ENCODE data around the gene DCBLD1. TPM values are rescaled to one million over a fixed set of nuclear protein-coding genes. Genes with fewer than 3 reads are reported as not detected.
A peak's percentile ranks its signal among the peaks of the same experiment; 100 is the strongest.

DCBLD1 gene
- total RNA-seq, 1 experiment from 2014 or later = 11.2 TPM

GRCh38 chr6:117483004-117483644 is 650 bp downstream of the DCBLD1 start (continued):
- TF ChIP-seq ZNF671 (CRISPR knock-in tag; IDR thresholded peaks at IDR 0.05) (no peak), SMAD3 (CRISPR knock-in tag; IDR thresholded peaks at IDR 0.05; ENCODE audit: borderline replicate concordance) (no peak), NR3C1 (CRISPR knock-in tag; conservative IDR thresholded peaks at IDR 0.05; ENCODE audit: low read depth) (no peak), NR2C2 (CRISPR knock-in tag; IDR thresholded peaks at IDR 0.05) (no peak), GABPB1 (CRISPR knock-in tag; IDR thresholded peaks at IDR 0.05) (no peak; the same call in 1 of the 2 replicates), SOX15 (CRISPR knock-in tag; IDR thresholded peaks at IDR 0.05) (no peak), ETV6 (CRISPR knock-in tag; IDR thresholded peaks at IDR 0.05) (peak; percentile 14; the same call in 1 of the 2 replicates), GTF2I (CRISPR knock-in tag; conservative IDR thresholded peaks at IDR 0.05) (no peak)
- TF ChIP-seq, protein P1, sequence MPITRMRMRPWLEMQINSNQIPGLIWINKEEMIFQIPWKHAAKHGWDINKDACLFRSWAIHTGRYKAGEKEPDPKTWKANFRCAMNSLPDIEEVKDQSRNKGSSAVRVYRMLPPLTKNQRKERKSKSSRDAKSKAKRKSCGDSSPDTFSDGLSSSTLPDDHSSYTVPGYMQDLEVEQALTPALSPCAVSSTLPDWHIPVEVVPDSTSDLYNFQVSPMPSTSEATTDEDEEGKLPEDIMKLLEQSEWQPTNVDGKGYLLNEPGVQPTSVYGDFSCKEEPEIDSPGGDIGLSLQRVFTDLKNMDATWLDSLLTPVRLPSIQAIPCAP (CRISPR knock-in tag; IDR thresholded peaks at IDR 0.05) = no peak
- TF ChIP-seq, protein P2, sequence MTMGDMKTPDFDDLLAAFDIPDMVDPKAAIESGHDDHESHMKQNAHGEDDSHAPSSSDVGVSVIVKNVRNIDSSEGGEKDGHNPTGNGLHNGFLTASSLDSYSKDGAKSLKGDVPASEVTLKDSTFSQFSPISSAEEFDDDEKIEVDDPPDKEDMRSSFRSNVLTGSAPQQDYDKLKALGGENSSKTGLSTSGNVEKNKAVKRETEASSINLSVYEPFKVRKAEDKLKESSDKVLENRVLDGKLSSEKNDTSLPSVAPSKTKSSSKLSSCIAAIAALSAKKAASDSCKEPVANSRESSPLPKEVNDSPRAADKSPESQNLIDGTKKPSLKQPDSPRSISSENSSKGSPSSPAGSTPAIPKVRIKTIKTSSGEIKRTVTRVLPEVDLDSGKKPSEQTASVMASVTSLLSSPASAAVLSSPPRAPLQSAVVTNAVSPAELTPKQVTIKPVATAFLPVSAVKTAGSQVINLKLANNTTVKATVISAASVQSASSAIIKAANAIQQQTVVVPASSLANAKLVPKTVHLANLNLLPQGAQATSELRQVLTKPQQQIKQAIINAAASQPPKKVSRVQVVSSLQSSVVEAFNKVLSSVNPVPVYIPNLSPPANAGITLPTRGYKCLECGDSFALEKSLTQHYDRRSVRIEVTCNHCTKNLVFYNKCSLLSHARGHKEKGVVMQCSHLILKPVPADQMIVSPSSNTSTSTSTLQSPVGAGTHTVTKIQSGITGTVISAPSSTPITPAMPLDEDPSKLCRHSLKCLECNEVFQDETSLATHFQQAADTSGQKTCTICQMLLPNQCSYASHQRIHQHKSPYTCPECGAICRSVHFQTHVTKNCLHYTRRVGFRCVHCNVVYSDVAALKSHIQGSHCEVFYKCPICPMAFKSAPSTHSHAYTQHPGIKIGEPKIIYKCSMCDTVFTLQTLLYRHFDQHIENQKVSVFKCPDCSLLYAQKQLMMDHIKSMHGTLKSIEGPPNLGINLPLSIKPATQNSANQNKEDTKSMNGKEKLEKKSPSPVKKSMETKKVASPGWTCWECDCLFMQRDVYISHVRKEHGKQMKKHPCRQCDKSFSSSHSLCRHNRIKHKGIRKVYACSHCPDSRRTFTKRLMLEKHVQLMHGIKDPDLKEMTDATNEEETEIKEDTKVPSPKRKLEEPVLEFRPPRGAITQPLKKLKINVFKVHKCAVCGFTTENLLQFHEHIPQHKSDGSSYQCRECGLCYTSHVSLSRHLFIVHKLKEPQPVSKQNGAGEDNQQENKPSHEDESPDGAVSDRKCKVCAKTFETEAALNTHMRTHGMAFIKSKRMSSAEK (CRISPR knock-in tag; IDR thresholded peaks at IDR 0.05; ENCODE audit: borderline replicate concordance) = no peak
- TF ChIP-seq, protein P3, sequence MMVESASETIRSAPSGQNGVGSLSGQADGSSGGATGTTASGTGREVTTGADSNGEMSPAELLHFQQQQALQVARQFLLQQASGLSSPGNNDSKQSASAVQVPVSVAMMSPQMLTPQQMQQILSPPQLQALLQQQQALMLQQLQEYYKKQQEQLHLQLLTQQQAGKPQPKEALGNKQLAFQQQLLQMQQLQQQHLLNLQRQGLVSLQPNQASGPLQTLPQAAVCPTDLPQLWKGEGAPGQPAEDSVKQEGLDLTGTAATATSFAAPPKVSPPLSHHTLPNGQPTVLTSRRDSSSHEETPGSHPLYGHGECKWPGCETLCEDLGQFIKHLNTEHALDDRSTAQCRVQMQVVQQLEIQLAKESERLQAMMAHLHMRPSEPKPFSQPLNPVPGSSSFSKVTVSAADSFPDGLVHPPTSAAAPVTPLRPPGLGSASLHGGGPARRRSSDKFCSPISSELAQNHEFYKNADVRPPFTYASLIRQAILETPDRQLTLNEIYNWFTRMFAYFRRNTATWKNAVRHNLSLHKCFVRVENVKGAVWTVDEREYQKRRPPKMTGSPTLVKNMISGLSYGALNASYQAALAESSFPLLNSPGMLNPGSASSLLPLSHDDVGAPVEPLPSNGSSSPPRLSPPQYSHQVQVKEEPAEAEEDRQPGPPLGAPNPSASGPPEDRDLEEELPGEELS (CRISPR knock-in tag; IDR thresholded peaks at IDR 0.05) = peak; percentile 72; the same call in 1 of the 2 replicates
- TF ChIP-seq, protein P4, sequence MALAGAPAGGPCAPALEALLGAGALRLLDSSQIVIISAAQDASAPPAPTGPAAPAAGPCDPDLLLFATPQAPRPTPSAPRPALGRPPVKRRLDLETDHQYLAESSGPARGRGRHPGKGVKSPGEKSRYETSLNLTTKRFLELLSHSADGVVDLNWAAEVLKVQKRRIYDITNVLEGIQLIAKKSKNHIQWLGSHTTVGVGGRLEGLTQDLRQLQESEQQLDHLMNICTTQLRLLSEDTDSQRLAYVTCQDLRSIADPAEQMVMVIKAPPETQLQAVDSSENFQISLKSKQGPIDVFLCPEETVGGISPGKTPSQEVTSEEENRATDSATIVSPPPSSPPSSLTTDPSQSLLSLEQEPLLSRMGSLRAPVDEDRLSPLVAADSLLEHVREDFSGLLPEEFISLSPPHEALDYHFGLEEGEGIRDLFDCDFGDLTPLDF (CRISPR knock-in tag; IDR thresholded peaks at IDR 0.05) = no peak

DNA sequence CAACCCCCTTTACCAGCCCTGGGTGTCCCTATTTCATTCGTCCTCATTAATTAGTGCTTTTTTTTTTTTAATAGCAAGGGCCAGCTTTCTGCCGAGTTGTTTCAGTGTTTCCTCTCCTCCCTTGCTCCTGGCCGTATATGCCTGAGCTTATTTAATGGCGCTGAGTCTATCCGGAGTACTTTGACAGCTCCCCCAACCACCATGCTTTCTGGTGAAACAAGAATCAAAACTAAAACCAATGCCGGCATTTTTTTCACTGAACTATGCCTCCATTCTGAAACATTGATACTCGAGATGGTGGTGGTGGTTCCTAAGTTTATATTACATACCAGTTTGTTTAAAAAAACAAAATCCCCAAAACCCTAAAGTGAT is 1.2 kb downstream of the DCBLD1 start:
- CTCF ChIA-PET = interaction anchor here (1.0 to 1.7 kb wide), 6 partner anchors 34 to 357 kb away, joined by 3 to 11 read pairs (median 3); no protein-coding TSS in a partner anchor
- Mint-ChIP-seq H3K9me3 (peaks cover 18% of the 10 kb centered on the region), H3K27ac (peak overlapping the region; percentile 74; the same call in 1 of the 2 replicates), H3K27me3 (ENCODE audit: low read depth) (peaks cover 24% of the 10 kb centered on the region), H3K4me3 (peak overlapping the region; percentile 87), H3K4me1 (peaks cover 37% of the 10 kb centered on the region), H3K36me3 (peaks cover 18% of the 10 kb centered on the region)
- POLR2A ChIA-PET = interaction anchor here (1.1 kb wide), 1 partner anchor 9 kb away, joined by 4 read pairs; no protein-coding TSS in a partner anchor
- TF ChIP-seq, protein P5, sequence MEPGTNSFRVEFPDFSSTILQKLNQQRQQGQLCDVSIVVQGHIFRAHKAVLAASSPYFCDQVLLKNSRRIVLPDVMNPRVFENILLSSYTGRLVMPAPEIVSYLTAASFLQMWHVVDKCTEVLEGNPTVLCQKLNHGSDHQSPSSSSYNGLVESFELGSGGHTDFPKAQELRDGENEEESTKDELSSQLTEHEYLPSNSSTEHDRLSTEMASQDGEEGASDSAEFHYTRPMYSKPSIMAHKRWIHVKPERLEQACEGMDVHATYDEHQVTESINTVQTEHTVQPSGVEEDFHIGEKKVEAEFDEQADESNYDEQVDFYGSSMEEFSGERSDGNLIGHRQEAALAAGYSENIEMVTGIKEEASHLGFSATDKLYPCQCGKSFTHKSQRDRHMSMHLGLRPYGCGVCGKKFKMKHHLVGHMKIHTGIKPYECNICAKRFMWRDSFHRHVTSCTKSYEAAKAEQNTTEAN (CRISPR knock-in tag; IDR thresholded peaks at IDR 0.05) = no peak
- TF ChIP-seq FOXK1 (CRISPR knock-in tag; IDR thresholded peaks at IDR 0.05) (no peak), NR1H2 (CRISPR knock-in tag; IDR thresholded peaks at IDR 0.05) (no peak), ATF6 (CRISPR knock-in tag; IDR thresholded peaks at IDR 0.05) (no peak), ELF4 (CRISPR knock-in tag; IDR thresholded peaks at IDR 0.05; ENCODE audit: low read depth) (no peak)
- TF ChIP-seq, protein P6, sequence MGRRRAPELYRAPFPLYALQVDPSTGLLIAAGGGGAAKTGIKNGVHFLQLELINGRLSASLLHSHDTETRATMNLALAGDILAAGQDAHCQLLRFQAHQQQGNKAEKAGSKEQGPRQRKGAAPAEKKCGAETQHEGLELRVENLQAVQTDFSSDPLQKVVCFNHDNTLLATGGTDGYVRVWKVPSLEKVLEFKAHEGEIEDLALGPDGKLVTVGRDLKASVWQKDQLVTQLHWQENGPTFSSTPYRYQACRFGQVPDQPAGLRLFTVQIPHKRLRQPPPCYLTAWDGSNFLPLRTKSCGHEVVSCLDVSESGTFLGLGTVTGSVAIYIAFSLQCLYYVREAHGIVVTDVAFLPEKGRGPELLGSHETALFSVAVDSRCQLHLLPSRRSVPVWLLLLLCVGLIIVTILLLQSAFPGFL (CRISPR knock-in tag; IDR thresholded peaks at IDR 0.05; ENCODE audit: borderline replicate concordance) = no peak
- TF ChIP-seq, protein P7, sequence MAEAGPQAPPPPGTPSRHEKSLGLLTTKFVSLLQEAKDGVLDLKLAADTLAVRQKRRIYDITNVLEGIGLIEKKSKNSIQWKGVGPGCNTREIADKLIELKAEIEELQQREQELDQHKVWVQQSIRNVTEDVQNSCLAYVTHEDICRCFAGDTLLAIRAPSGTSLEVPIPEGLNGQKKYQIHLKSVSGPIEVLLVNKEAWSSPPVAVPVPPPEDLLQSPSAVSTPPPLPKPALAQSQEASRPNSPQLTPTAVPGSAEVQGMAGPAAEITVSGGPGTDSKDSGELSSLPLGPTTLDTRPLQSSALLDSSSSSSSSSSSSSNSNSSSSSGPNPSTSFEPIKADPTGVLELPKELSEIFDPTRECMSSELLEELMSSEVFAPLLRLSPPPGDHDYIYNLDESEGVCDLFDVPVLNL (CRISPR knock-in tag; IDR thresholded peaks at IDR 0.05; ENCODE audit: borderline replicate concordance, low read depth) = no peak
- ATAC-seq (0 out of 2 replicates have a peak, but pooled peaks have one; percentile 0), DNase-seq (ENCODE audit: low spot score) (no peak)
